Cardiac fibroblast (primary cell): ENCODE measurements around the gene SRGAP3.
A peak's percentile ranks its signal among the peaks of the same experiment; 100 is the strongest.

Source experiments
- DNase-seq, 2 donors: peaks; one replicate each; pipeline versions ENCODE4 v3.0.0 to v3.0.0-alpha.2; 2010; ENCODE audit warnings: low read depth in 2 of 2
- H3K4me3 ChIP-seq, 2 donors: replicated peaks in 1 of 2; 1 replicate in 1 of 2; 2 replicates in 1 of 2; pipeline ENCODE4 v1.5.1; 2011; ENCODE audit warnings: low read depth in 2 of 2, low read length in 2 of 2, mild to moderate bottlenecking in 2 of 2, moderate library complexity in 1 of 2
- TF ChIP-seq, protein P1 (sequence below): IDR thresholded peaks from one replicate; pipeline ENCODE4 v1.5.1; 2011; ENCODE audit warnings: low read depth, mild to moderate bottlenecking, low read length, inconsistent platforms

Gene SRGAP3

DNA sequence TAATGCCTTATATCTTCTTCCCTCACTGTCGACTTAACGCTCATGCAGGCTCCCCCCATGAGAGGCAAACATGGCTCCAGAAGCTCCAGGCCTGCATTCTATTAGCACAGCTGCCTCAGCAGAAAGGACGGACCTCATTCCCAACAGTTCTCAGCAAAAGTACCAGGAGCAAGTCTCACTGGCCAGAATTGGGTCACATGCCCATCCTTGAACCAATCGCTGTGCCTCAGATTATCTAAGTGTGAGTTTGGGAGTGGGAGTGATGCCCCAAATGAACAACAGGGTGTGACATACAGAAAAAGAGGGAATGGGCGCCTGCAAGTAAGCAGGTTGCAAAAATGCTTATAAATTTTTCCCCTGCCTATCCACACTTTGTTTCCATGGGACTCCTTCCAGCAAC lies 281.9 kb downstream of the SRGAP3 start:
- TF ChIP-seq, protein P1, sequence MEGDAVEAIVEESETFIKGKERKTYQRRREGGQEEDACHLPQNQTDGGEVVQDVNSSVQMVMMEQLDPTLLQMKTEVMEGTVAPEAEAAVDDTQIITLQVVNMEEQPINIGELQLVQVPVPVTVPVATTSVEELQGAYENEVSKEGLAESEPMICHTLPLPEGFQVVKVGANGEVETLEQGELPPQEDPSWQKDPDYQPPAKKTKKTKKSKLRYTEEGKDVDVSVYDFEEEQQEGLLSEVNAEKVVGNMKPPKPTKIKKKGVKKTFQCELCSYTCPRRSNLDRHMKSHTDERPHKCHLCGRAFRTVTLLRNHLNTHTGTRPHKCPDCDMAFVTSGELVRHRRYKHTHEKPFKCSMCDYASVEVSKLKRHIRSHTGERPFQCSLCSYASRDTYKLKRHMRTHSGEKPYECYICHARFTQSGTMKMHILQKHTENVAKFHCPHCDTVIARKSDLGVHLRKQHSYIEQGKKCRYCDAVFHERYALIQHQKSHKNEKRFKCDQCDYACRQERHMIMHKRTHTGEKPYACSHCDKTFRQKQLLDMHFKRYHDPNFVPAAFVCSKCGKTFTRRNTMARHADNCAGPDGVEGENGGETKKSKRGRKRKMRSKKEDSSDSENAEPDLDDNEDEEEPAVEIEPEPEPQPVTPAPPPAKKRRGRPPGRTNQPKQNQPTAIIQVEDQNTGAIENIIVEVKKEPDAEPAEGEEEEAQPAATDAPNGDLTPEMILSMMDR: no peak
- DNase-seq: no peak
- no peak overlapping the region for H3K4me3 ChIP-seq

DNA sequence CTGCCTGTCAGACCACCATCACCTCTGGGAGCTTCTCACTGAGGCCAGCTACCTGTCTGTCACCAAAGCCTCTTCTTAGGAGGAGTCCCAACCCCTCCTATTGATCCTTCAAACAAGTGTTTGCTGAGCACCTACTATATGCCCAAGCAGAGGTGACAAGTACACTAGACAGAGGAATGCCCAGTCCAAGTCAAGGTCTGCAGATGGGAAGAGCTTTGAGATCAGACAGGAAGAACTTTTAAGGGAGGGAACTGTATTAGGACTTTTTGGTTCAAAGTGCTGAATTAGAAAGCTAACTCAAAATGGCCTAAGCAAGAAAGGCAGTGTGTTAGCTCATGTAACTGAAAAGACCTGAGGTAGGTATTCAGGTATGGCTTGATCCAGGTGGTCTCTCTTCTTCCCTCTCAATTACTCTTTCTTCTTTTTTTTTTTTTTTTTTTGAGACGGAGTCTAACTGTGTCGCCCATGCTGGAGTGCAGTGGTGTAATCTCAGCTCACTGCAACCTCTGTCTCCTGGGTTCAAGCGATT lies 282.6 kb downstream of the SRGAP3 start:
- H3K4me3 ChIP-seq: no peak overlapping the region
- TF ChIP-seq, protein P1: no peak
- no peak for DNase-seq

DNA sequence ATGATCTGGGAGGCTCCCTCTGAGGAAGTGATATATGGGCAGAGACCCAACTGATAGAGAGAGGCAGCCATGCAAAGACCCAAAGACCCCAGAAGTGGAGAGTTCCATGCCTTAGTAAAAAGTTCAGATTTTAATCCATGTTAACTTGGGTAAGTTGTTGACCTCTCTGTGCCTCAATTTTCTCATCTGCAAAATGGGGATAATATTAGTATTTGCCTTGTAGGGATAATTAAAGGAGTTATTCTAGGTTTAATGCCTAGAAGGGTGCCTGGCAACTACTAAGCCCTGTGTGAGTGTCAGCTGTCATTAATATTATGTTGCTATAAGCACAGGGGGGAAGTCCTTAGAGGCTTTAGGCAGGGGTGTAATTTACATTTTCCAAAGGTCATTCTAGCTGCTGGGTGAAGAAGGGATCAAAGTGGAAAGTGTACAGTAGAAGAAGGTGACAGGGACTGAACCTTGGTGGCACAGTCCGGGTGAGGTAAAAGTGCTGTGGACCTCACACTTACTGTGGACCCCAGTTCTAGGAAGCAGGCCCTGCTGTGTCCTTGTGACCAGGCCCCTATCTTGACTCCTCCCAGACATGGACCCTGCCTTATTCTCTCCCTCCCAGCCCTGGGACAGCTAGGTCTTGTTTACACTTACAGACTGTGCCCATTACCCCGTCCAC lies 283.2 kb downstream of the SRGAP3 start:
- no peak for DNase-seq
- TF ChIP-seq, protein P1: no peak

DNA sequence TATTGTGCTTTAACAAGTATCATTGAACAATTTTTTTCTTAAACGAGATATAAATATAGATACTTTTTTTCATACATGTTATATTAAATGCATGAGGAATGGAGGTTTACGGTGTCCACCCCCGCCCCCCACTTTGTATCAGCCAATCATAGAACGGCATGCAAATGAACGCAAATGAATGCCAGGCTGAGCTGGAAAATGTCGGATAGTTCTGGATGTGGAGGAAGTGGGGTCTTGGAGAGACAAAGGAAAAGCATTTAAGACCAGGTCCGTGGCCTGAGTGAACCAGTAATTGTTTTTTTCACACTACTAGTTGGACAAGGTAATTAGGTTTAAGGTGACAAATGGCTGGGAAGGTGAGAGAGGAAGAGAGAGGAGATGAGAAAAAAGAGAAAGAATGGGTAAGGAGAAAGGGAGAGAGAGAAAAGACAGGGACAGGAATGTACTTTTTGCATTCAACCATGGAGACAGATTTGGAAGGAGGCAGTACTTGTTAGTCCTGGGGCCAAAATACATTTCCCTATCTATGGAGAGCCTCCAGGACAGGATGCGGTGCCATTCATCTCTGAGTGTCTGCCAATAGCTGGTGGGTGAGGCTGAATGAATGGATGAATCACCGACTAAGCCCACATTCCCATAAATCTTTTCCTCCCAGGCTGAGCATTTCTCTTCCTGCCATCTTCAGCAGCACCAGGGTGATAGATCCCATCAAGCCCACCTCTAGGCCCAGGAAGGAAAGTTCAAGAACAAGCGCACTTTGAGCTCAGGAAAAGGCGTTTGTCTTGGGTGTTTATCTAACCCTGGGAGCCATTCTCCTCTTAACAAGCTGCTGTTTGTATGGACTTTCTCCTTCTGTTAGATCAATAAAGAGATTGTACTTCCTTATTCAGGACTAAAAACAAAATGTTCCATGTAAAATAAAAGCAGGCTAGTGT lies 284.7 kb downstream of the SRGAP3 start:
- TF ChIP-seq, protein P1: no peak
- H3K4me3 ChIP-seq: no peak overlapping the region
- DNase-seq: peak; percentile 60 to 74

More for the DNA sequence above, 283.2 kb downstream of the SRGAP3 start:
- no peak overlapping the region for H3K4me3 ChIP-seq

DNA sequence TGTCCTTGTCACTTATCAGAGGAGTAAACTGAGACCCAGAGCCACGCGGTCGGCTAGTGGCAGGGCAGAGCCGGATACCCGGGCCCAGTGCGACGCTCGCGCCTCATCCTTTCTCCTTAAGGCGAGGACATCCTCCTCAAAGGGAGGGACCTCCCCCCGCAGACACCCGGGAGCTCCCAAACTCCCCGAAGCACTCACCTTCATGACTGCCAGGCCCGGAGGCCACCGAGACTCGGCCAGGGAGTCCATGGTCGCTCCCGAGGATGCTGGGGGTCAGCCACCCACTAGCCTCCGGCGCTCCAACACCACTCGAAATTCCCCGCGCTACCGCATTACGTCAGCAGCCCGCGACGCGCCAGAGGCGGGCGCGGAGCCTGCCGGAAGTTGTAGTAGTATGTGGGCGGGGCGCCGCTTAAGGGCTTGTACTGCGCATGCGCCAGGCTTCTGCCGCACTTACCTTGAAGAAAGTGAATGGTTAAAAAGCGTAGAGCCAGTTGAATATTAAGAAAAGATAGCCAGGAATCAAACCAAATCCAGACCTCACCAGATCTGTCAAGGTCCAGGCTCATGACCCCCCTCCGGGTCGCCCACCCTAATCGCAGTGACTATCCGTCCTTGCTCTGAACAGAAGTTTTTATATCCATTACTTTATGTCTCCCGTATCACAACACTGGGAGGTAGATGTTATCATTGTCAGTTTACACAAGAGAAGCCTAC lies 286.2 kb downstream of the SRGAP3 start, which contains the start of gene RAD18:
Gene RAD18, minus strand, starts transcription at position 336 of the 717 bp plus-strand sequence. Its CDS starts 87 bp downstream, at position 249.
- peak; percentile 91 to 92 for DNase-seq
- TF ChIP-seq, protein P1: no peak
- H3K4me3 ChIP-seq: peak within 1 kb of the TSS; percentile 78 to 86

DNA sequence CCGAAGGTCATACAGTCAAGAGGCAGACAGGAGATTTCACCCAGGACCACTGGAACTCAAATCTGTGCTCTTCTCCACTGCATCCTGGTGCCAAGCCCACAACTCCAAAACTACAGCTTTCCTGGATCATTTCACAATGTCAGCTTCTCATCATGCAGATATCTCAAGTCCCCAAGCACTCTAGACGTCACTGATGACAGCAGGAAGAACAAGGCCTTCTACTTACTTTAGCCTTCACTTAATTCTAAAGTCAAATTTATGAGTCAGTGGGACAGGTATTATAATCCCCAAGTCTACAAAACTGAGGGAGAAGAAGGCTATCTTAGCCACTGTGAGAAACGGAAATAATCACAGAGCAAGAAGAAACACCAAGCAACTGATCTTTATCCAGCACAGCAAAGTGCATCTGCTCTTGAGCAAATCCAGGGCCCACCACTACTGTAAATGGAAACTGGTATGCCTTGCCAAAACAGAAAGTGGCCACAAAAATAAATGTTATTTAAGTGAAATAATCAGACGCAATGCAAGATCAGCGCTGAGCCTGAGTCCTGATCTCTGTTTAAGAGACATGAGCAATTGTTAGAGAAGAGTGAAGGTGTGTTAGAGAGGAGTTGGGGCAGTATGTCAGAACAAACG lies 287.1 kb downstream of the SRGAP3 start:
- peak overlapping the region; percentile 78 to 86 for H3K4me3 ChIP-seq
- TF ChIP-seq, protein P1: no peak
- DNase-seq: peak; percentile 22 to 24
